Motor neuron (in vitro differentiated cells): Measurements from ENCODE around the gene UBL3. TPM values are rescaled to one million over a fixed set of nuclear protein-coding genes. Genes with fewer than 3 reads are reported as not detected.

Experiments
- ATAC-seq, 8 experiments: fragments of 200-7000 bp; cut with Tn5 transposase; replicated peaks in 6 of 8; 2 replicates each; pipeline ENCODE4 v1.8.0; 2021; ENCODE audit warnings: mild to moderate bottlenecking in 8 of 8, moderate library complexity in 8 of 8
- H3K27ac ChIP-seq, 2 donors: fragments of 250-450 bp; sonication (Bioruptor Pico); 2 replicates each; pipeline ENCODE4 v1.9.0; 2021; ENCODE audit warnings: antibody characterized with exemption in 2 of 2, mild to moderate bottlenecking in 2 of 2, moderate library complexity in 1 of 2
- H3K4me1 ChIP-seq, 2 donors: fragments of 250-450 bp; sonication (Bioruptor Pico); replicated peaks in 1 of 2; 2 replicates each; pipeline ENCODE4 v1.6.1; 2021; ENCODE audit warnings: antibody characterized with exemption in 2 of 2, mild to moderate bottlenecking in 2 of 2, moderate library complexity in 1 of 2
- H3K4me3 ChIP-seq, 5 donors: fragments of 250-450 bp; sonication (Bioruptor Pico); 2 replicates each; pipeline ENCODE4 v1.9.0; 2021; ENCODE audit warnings: antibody characterized with exemption in 5 of 5, mild to moderate bottlenecking in 5 of 5, moderate library complexity in 4 of 5
- WGBS, 10 experiments: fragments of 450-650 bp; shearing (Covaris generic); methylation state at CpG; one replicate each; pipeline ENCODE4 v1.0.0; 2022; 5-methylcytosine and 5-hydroxymethylcytosine counted together
- in situ Hi-C, 9 experiments: fragments of 400-800 bp; cut with MboI; loops; one replicate each; pipeline ENCODE4 v1.15.0; 2021; ENCODE audit warnings: low sequenced_read_pairs in 9 of 9, low pct_unique_long_range_greater_than_20kb in 2 of 9; ENCODE audit not compliant: unreplicated experiment in 9 of 9
- total RNA-seq, 8 experiments: library from RNA; unstranded; fragments of 300-600 nt; gene quantifications; 2 replicates each; pipeline versions ENCODE4 v1.2.3 to v1.2.4, GENCODE V29; 2022

The UBL3 gene
- total RNA-seq, 8 experiments from 2014 or later, result 11.6 to 39.0 (median 23.2) TPM

DNA sequence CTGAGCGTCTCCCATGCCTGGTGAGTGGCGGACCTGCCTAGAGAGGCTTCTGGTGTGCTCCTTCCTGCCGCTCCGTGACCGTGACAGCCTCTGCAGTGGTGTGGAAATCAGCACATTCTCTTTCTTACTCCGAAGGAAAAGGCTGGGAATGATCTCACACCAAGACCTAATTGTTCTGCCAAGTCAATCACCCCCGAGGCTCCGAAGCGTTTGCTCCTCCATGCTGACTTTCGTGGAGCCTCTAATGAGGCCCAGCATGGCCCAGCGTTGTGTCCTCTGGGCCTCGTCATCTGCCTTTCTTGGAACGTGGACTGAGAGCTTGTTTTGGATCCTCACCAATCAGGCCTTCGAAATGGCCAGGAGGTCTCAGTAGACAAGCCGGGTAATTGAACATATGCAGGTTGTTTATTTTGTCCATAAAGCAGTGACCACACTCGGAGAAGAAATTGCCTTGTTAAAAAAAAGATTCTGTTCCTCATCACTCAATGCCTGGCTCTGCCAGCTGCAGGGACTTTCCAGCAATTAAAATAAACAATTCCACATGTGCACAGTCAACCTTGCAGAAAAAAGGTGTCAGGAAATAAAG lies 107.1 kb downstream of the UBL3 start:
- Histone ChIP-seq H3K4me1 (no peaks in the 10 kb centered on the region), H3K27ac (no peak overlapping the region), H3K4me3 (no peak overlapping the region)
- in situ Hi-C loops, result no loop called here
- 10 to 73% (median 53%) methylated on average over 2 to 12 of the region's 16 CpGs; no CpG with 5 or more reads in 1 of the 10 experiments for WGBS, 10 experiments
- ATAC-seq, result peak in 6 of 8 experiments; percentile 9 to 74 (median 52)

DNA sequence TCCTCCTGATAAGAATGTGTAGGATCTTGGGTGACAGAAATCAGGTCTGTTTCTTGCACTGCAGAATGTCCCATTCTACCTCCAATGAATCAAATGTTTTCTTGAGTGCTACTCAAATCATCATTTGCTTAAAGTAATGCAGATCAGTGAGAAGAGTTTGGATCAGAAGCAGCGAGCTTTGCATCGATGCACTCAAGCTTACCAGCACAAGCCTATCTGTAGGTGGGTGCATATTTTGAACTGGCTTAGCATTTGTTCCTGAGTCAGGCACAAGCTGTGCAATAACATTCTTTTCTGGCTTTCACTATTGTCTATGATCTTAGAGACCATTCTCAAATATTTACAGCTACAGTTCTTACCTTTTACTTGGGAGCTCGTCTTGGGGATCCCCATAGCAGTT lies 109.5 kb downstream of the UBL3 start:
- WGBS, 10 experiments, result 65 to 100% (median 100%) methylated on average over 1 to 3 of the region's 3 CpGs; no CpG with 5 or more reads in 3 of the 10 experiments
- in situ Hi-C loops, result no loop called here
- no peak for ATAC-seq
- H3K27ac ChIP-seq, result no peak overlapping the region
- H3K4me1 ChIP-seq, result no peaks in the 10 kb centered on the region
- no peak overlapping the region for H3K4me3 ChIP-seq

- WGBS, 10 experiments, result 20 to 100% (median 84%) methylated on average over 1 to 5 of the region's 5 CpGs; no CpG with 5 or more reads in 1 of the 10 experiments
- no peak overlapping the region for H3K4me3 ChIP-seq
- no peaks in the 10 kb centered on the region for H3K4me1 ChIP-seq
- H3K27ac ChIP-seq, result no peak overlapping the region
- no peak for ATAC-seq
- in situ Hi-C loops, result no loop called here
Observed at GRCh38 chr13:29737061-29737460, 113.4 kb downstream of the UBL3 start.

GRCh38 chr13:29733147-29733611 lies 117.2 kb downstream of the UBL3 start:
- H3K4me3 ChIP-seq, result no peak overlapping the region
- no peaks in the 10 kb centered on the region for H3K4me1 ChIP-seq
- WGBS, 10 experiments, result 0 to 85% (median 76%) methylated on average over 1 to 4 of the region's 5 CpGs; no CpG with 5 or more reads in 2 of the 10 experiments
- in situ Hi-C loops, result no loop called here
- ATAC-seq, result peak in 4 of 8 experiments; percentile 37 to 99 (median 82)
- H3K27ac ChIP-seq, result no peak overlapping the region

DNA sequence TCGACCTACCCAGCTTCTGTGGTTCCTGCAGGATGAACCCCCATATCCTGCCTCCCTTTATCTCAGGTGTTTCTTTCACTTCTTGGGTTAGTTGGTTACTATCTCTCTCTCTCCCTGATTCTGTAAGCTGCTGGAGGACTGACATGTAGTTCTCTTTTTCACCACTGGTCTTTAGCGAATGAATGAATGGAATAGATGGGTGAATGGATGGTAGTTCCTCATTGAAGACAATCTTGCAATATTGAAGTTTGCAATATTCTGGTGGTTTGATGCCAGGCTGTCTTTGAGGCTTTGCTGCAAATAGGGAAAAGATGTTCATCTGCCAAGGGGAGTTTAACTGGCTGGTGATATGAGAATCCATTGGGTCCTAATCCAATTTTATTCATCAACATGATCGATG lies 120.2 kb downstream of the UBL3 start:
- Histone ChIP-seq H3K4me1 (no peaks in the 10 kb centered on the region), H3K27ac (no peak overlapping the region), H3K4me3 (no peak overlapping the region)
- ATAC-seq, result no peak
- WGBS, 10 experiments, result 10 to 86% (median 47%) methylated on average over 1 to 2 of the region's 3 CpGs; no CpG with 5 or more reads in 2 of the 10 experiments
- in situ Hi-C loops, result no loop called here

DNA sequence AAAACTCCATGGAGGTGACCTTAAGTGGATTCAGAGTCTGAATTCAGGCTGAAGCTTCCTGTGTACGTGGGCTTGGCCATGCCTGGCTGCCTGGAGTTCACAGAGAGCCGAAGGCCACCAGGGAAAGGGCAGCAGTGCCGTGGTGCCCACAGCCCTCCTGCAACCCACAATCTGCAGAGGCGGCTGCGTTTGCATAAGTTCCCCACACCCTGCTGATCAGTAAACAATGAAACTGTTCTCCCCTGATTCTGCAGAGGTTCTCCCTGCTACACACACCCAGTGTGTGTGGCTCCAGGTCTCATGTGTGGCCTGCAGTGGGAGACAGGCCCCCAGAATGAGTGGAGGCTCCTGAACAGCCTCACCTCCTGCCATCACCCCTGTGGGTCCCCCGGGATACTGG lies 128.0 kb downstream of the UBL3 start:
- in situ Hi-C loops, result loop anchor here in 3 of 9 experiments (25.0 kb wide), 2 partner anchors 135 to 210 kb away; partner anchors contain the start of gene SLC7A1 (in 1 of the 3)
- no peak for ATAC-seq
- no peak overlapping the region for H3K4me3 ChIP-seq
- no peaks in the 10 kb centered on the region for H3K4me1 ChIP-seq
- WGBS, 10 experiments, result 77 to 100% (median 90%) methylated on average over 1 to 4 of the region's 6 CpGs; no CpG with 5 or more reads in 6 of the 10 experiments
- H3K27ac ChIP-seq, result no peak overlapping the region

DNA sequence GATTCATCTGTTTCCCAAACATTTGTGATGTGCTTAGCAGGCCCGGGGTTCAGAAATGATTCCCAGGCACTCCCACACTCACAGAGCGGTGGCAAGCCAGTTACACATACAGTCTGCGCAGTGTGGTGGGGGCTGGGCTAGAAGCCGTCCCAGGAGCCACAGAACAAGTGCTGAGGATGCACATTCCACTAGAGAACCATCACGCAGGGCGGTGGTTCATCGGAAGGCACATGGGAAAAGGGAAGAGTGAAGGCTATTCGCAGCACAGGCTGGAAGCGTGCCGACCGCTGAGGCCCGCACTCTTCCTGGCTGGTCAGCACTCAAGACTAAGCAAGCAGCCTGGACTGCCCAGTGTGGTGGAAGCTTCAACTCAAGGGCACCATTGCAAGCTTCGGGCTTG lies 128.7 kb downstream of the UBL3 start:
- in situ Hi-C loops, result loop anchor here in 3 of 9 experiments (25.0 kb wide), 2 partner anchors 134 to 209 kb away; partner anchors contain the start of gene SLC7A1 (in 1 of the 3)
- H3K4me1 ChIP-seq, result no peaks in the 10 kb centered on the region
- H3K4me3 ChIP-seq, result no peak overlapping the region
- H3K27ac ChIP-seq, result no peak overlapping the region
- 67 to 93% (median 87%) methylated on average over 2 to 8 of the region's 13 CpGs; no CpG with 5 or more reads in 5 of the 10 experiments for WGBS, 10 experiments
- no peak for ATAC-seq

DNA sequence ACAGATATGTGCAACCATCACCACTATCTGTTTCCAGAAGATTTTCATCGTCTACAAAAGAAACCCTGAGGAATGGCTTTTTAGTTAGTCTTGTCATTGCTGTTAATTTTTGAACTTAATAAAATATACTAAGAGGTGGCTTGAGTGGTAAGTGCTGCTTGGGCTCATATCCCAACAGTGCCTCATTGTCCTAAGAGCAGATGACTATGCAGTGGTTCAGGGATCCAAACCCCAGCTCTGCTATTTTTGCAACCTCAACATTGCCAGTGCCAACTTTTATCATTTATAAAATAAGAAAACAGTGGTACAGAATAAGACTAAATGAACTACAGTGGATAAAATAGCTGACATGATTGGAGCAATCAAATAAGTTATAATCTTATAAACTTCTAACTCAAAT lies 131.7 kb downstream of the UBL3 start:
- no peak overlapping the region for H3K4me3 ChIP-seq
- H3K4me1 ChIP-seq, result no peaks in the 10 kb centered on the region
- in situ Hi-C loops, result loop anchor here in 3 of 9 experiments (10.0 to 25.0 kb wide), 3 partner anchors 131 to 206 kb away; partner anchors contain the start of gene SLC7A1 (in 1 of the 3)
- no peak overlapping the region for H3K27ac ChIP-seq
- ATAC-seq, result no peak
- WGBS, 10 experiments, result 50 to 100% (median 100%) methylated on average over 1 of the region's 1 CpG; no CpG with 5 or more reads in 3 of the 10 experiments

DNA sequence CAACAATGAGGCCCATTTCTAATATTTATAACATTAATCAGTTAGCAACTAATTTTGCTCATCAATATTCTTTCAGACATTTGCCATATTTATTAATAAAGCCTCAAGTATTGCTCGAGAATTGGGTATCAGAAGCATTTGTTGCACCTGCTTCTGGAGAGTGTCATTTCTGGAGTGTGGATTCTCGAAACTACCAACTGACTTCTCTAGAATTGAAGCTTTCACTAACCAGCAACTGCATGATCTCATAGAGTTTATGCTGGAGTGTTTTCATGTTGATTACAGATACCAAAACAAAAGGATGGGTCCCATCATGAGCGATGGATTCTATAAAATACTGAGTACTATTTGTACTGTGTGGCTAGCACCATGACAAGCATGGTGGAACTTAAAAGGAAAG lies 133.9 kb downstream of the UBL3 start:
- no peak overlapping the region for H3K4me3 ChIP-seq
- no peak overlapping the region for H3K27ac ChIP-seq
- ATAC-seq, result no peak
- whole genome bisulfite sequencing, 10 experiments, result 30 to 90% (median 73%) methylated on average over 1 to 3 of the region's 3 CpGs
- in situ Hi-C loops, result loop anchor here in 3 of 9 experiments (10.0 to 25.0 kb wide), 3 partner anchors 129 to 204 kb away; partner anchors contain the start of gene SLC7A1 (in 1 of the 3)
- no peaks in the 10 kb centered on the region for H3K4me1 ChIP-seq
